SK-N-SH (cell line): ENCODE data around the gene CA5B. TPM values are rescaled to one million over a fixed set of nuclear protein-coding genes. Genes with fewer than 3 reads are reported as not detected.

Source experiments
- CTCF ChIA-PET: fragments of 300-600, 350-600 bp; formaldehyde crosslinking; extraction: SDS; loops from one replicate; lab custom pipeline; 2021; lab: Yijun Ruan, JAX
- POLR2A ChIA-PET: fragments of 350-600 bp; sonication (Branson Sonifier 250); formaldehyde crosslinking; extraction: SDS; loops from one replicate; lab custom pipeline; 2020; ENCODE audit warnings: antibody characterized with exemption, inconsistent platforms; lab: Yijun Ruan, JAX
- DNase-seq: peaks from one replicate; pipeline ENCODE4 v3.0.0; 2012
- H2AFZ ChIP-seq: fragments of 200-600 bp; sonication (generic); 2 replicates; pipeline ENCODE4 v1.8.1; 2016; ENCODE audit warnings: antibody characterized with exemption, mild to moderate bottlenecking, low read depth
- H3F3A ChIP-seq: fragments of 200-600 bp; sonication (generic); replicated peaks from 2 replicates; pipeline ENCODE3; 2016; ENCODE audit warnings: antibody characterized with exemption, mild to moderate bottlenecking; ENCODE audit not compliant: insufficient read depth
- H3K27ac ChIP-seq, 2 experiments: fragments of 200-500 bp in 1 of 2; fragments of 200-600 bp in 1 of 2; sonication (Bioruptor generic) in 1 of 2; sonication (generic), shearing (Covaris generic) in 1 of 2; 2 replicates each; pipeline versions ENCODE4 v1.5.1 to v1.6.1; 2014 to 2016; ENCODE audit warnings: low read depth in 2 of 2, inconsistent platforms in 1 of 2, low read length in 1 of 2, mild to moderate bottlenecking in 1 of 2, mixed read lengths in 1 of 2
- H3K27me3 ChIP-seq: fragments of 200-600 bp; sonication (generic), shearing (Covaris generic); 2 replicates; pipeline ENCODE4 v1.6.1; 2016; ENCODE audit warnings: mixed run types; ENCODE audit not compliant: insufficient read depth
- H3K36me3 ChIP-seq, 2 experiments: fragments of 200-500 bp in 1 of 2; fragments of 200-600 bp in 1 of 2; sonication (Bioruptor generic) in 1 of 2; sonication (generic) in 1 of 2; replicated peaks in 1 of 2; 2 replicates each; pipeline versions ENCODE3 to v1.5.1; 2014 to 2016; ENCODE audit warnings: low read length in 1 of 2, mild to moderate bottlenecking in 1 of 2; ENCODE audit not compliant: insufficient read depth in 2 of 2, control insufficient read depth in 1 of 2
- H3K4me1 ChIP-seq, 2 experiments: fragments of 200-500 bp in 1 of 2; fragments of 200-600 bp in 1 of 2; sonication (Bioruptor generic) in 1 of 2; sonication (generic), shearing (Covaris generic) in 1 of 2; 2 replicates each; pipeline versions ENCODE4 v1.5.1 to v1.6.1; 2014 to 2016; ENCODE audit warnings: low read depth in 1 of 2, low read length in 1 of 2, mixed run types in 1 of 2; ENCODE audit not compliant: insufficient read depth in 2 of 2, control insufficient read depth in 1 of 2
- H3K4me2 ChIP-seq: fragments of 200-600 bp; sonication (generic), shearing (Covaris generic); 2 replicates; pipeline ENCODE4 v1.6.1; 2017; ENCODE audit warnings: mixed run types
- H3K4me3 ChIP-seq, 2 experiments: fragments of 200-500 bp in 1 of 2; fragments of 200-600 bp in 1 of 2; sonication (Bioruptor generic) in 1 of 2; sonication (generic), shearing (Covaris generic) in 1 of 2; 2 replicates each; pipeline versions ENCODE4 v1.5.1 to v1.8.1; 2014 to 2016; ENCODE audit warnings: low read depth in 2 of 2, inconsistent platforms in 1 of 2, low read length in 1 of 2, mild to moderate bottlenecking in 1 of 2, mixed read lengths in 1 of 2, moderate library complexity in 1 of 2
- H3K79me2 ChIP-seq: fragments of 200-600 bp; sonication (generic); 2 replicates; pipeline ENCODE4 v1.8.1; 2017; ENCODE audit warnings: mild to moderate bottlenecking; ENCODE audit not compliant: insufficient read depth
- H3K9ac ChIP-seq: fragments of 200-600 bp; sonication (generic); 2 replicates; pipeline ENCODE4 v1.6.1; 2017; ENCODE audit warnings: mixed run types
- H3K9me2 ChIP-seq: fragments of 200-600 bp; sonication (generic); 2 replicates; pipeline ENCODE4 v1.6.1; 2017; ENCODE audit warnings: mixed run types
- H3K9me3 ChIP-seq: fragments of 200-600 bp; sonication (generic); 2 replicates; pipeline ENCODE4 v1.6.1; 2017; ENCODE audit warnings: mixed run types, mild to moderate bottlenecking, moderate library complexity
- H4K20me1 ChIP-seq: fragments of 200-600 bp; sonication (generic); 2 replicates; pipeline ENCODE4 v1.6.1; 2017; ENCODE audit warnings: mild to moderate bottlenecking, mixed run types; ENCODE audit not compliant: insufficient read depth
- CTCF ChIP-seq: fragments of 200-600 bp; sonication (generic); IDR thresholded peaks from 2 replicates; pipeline ENCODE4 v1.6.1; 2017; ENCODE audit warnings: antibody characterized with exemption, mild to moderate bottlenecking, moderate library complexity
- EP300 ChIP-seq, 2 experiments: IDR thresholded peaks; 2 replicates each; pipeline versions ENCODE4 v1.4.0 to v1.6.1; 2012; ENCODE audit warnings: borderline replicate concordance in 1 of 2, low read depth in 1 of 2, low read length in 1 of 2
- FOSL2 ChIP-seq: IDR thresholded peaks from 2 replicates; pipeline ENCODE4 v1.4.0; 2012; ENCODE audit warnings: low read depth, mild to moderate bottlenecking, moderate library complexity, borderline replicate concordance
- FOXJ3 ChIP-seq: sonication (generic); formaldehyde crosslinking; IDR thresholded peaks from 2 replicates; pipeline ENCODE4 v1.5.1; 2020; ENCODE audit warnings: mild to moderate bottlenecking, missing genetic modification reagents
- GABPA ChIP-seq: IDR thresholded peaks from 2 replicates; pipeline ENCODE4 v1.4.0; 2012; ENCODE audit warnings: low read depth, mild to moderate bottlenecking
- IRF3 ChIP-seq: fragments of 150-350 bp; IDR thresholded peaks from 2 replicates; pipeline ENCODE4 v1.6.1; 2016; ENCODE audit warnings: mild to moderate bottlenecking, low read depth, low read length
- JUND ChIP-seq: IDR thresholded peaks from 2 replicates; pipeline ENCODE4 v1.4.0; 2012
- MAX ChIP-seq: IDR thresholded peaks from 2 replicates; pipeline ENCODE4 v1.4.0; 2012; ENCODE audit warnings: low read depth
- MEF2A ChIP-seq: IDR thresholded peaks from 2 replicates; pipeline ENCODE4 v1.4.0; 2012; ENCODE audit warnings: low read depth, borderline replicate concordance
- MXI1 ChIP-seq: IDR thresholded peaks from 2 replicates; pipeline ENCODE4 v1.6.1; 2012; ENCODE audit warnings: mild to moderate bottlenecking, low read depth, low read length, improper control_type of control experiment
- NFIC ChIP-seq: IDR thresholded peaks from 2 replicates; pipeline ENCODE4 v1.4.0; 2012; ENCODE audit warnings: borderline replicate concordance
- NRF1 ChIP-seq: IDR thresholded peaks from 2 replicates; pipeline ENCODE4 v1.6.1; 2012; ENCODE audit warnings: low read depth, mild to moderate bottlenecking, low read length
- PBX3 ChIP-seq: IDR thresholded peaks from 2 replicates; pipeline ENCODE4; 2012
- POLR2AphosphoS5 ChIP-seq: IDR thresholded peaks from 2 replicates; pipeline ENCODE4 v1.6.1; 2012; ENCODE audit warnings: low read depth, low read length
- RAD21 ChIP-seq: IDR thresholded peaks from 2 replicates; pipeline ENCODE4 v1.6.1; 2012; ENCODE audit warnings: mild to moderate bottlenecking, low read length
- SIN3A ChIP-seq: IDR thresholded peaks from 2 replicates; pipeline ENCODE4 v1.6.1; 2012; ENCODE audit warnings: low read depth, mild to moderate bottlenecking, low read length, moderate library complexity, borderline replicate concordance
- TCF12 ChIP-seq: IDR thresholded peaks from 2 replicates; pipeline ENCODE4 v1.4.0; 2012
- USF1 ChIP-seq: IDR thresholded peaks from 2 replicates; pipeline ENCODE4 v1.4.0; 2012; ENCODE audit warnings: low read depth, borderline replicate concordance
- YY1 ChIP-seq: IDR thresholded peaks from 2 replicates; pipeline ENCODE4 v1.4.0; 2012; ENCODE audit warnings: low read depth, mild to moderate bottlenecking
- WGBS: methylation state at CpG from one replicate; pipeline ENCODE4 v1.1.6; 2017; ENCODE audit warnings: low lambda C conversion rate; 5-methylcytosine and 5-hydroxymethylcytosine counted together
- polyA plus RNA-seq, 3 experiments: library from polyadenylated mRNA; depleted of rRNA; stranded (reverse); fragments of >200 nt; gene quantifications; 2 replicates each; pipeline ENCODE4 v1.2.3, GENCODE V29; 2012

CA5B gene
- polyA plus RNA-seq, 1 of the 3 experiments (the other 2 are of a cell fraction), result 4.4 TPM

GRCh38 chrX:15749642-15750610, 11.9 kb downstream of the CA5B start:
- peaks cover 3 to 6% of the 10 kb centered on the region in 2 experiments for H3K36me3 ChIP-seq
- peaks cover 0 to under 1% of the 10 kb centered on the region in 2 experiments; a peak in 2 of 4 replicates for H3K4me1 ChIP-seq
- DNase-seq, result no peak
- H3K9ac ChIP-seq, result no peak overlapping the region
- ChIA-PET POLR2A (no interaction called here), CTCF (interaction anchor here (0.6 to 1.6 kb wide), 2 partner anchors 35 to 251 kb away, joined by 3 read pairs; no protein-coding TSS in a partner anchor)
- H3K27me3 ChIP-seq, result no peaks in the 10 kb centered on the region
- H3K9me2 ChIP-seq, result no peaks in the 10 kb centered on the region
- H3K9me3 ChIP-seq, result no peaks in the 10 kb centered on the region
- H3F3A ChIP-seq, result no peaks in the 10 kb centered on the region
- no peaks in the 10 kb centered on the region for H3K79me2 ChIP-seq
- WGBS, result 95% methylated on average over 7 of the region's 7 CpGs
- TF ChIP-seq PBX3, result no peak
- TF ChIP-seq MEF2A, result no peak
- no peak for TF ChIP-seq FOXJ3 (CRISPR knock-in tag)
- no peak for TF ChIP-seq POLR2AphosphoS5
- TF ChIP-seq CTCF, result no peak
- TF ChIP-seq IRF3, result no peak
- TF ChIP-seq USF1, result no peak
- H3K27ac ChIP-seq, result no peak overlapping the region
- H4K20me1 ChIP-seq, result no peaks in the 10 kb centered on the region
- no peak overlapping the region for H2AFZ ChIP-seq
- no peak overlapping the region for H3K4me3 ChIP-seq
- no peak overlapping the region for H3K4me2 ChIP-seq

GRCh38 chrX:15750611-15751154, 12.6 kb downstream of the CA5B start:
- peaks cover 0 to 4% of the 10 kb centered on the region in 2 experiments; a peak in 3 of 4 replicates for H3K4me1 ChIP-seq
- no peak overlapping the region for H2AFZ ChIP-seq
- no peak overlapping the region for H3K9ac ChIP-seq
- H3K79me2 ChIP-seq, result no peaks in the 10 kb centered on the region
- no peaks in the 10 kb centered on the region for H3F3A ChIP-seq
- H3K36me3 ChIP-seq, result peaks cover 3 to 6% of the 10 kb centered on the region in 2 experiments
- H3K27ac ChIP-seq, result no peak overlapping the region
- WGBS, result 93% methylated on average over 4 of the region's 5 CpGs
- H3K27me3 ChIP-seq, result no peaks in the 10 kb centered on the region
- no peak for DNase-seq
- no peak overlapping the region for H3K4me2 ChIP-seq
- POLR2A ChIA-PET, result no interaction called here
- no peak overlapping the region for H3K4me3 ChIP-seq
- CTCF ChIA-PET, result interaction anchor here (1.6 kb wide), 1 partner anchor 34 kb away, joined by 3 read pairs; no protein-coding TSS in a partner anchor
- H3K9me3 ChIP-seq, result no peaks in the 10 kb centered on the region
- H4K20me1 ChIP-seq, result no peaks in the 10 kb centered on the region
- H3K9me2 ChIP-seq, result no peaks in the 10 kb centered on the region
- TF ChIP-seq GABPA, result no peak
- TF ChIP-seq SIN3A, result no peak
- TF ChIP-seq FOSL2, result no peak
- TF ChIP-seq CTCF, result no peak
- no peak for TF ChIP-seq EP300 (IDR thresholded peaks at IDR 0.05; ENCODE audit: borderline replicate concordance in 1 of 2, low read depth in 1 of 2, low read length in 1 of 2)
- TF ChIP-seq MAX, result no peak
- TF ChIP-seq NRF1, result no peak
- no peak for TF ChIP-seq NFIC
- no peak for TF ChIP-seq TCF12
- no peak for TF ChIP-seq FOXJ3 (CRISPR knock-in tag)
- TF ChIP-seq RAD21, result no peak
- no peak for TF ChIP-seq MXI1
- no peak for TF ChIP-seq JUND
- TF ChIP-seq YY1, result no peak
